ENCODE results near the gene USP25.

GRCh38 chr21:15831497-15831896 is 101.7 kb downstream of the USP25 start:
- no peak for TF ChIP-seq POLR2A (IDR thresholded peaks at IDR 0.05; ENCODE audit: extremely low read depth, insufficient read length)
- no peak for TF ChIP-seq CTCF (IDR thresholded peaks at IDR 0.05; ENCODE audit: low read depth, low read length)
